Measurements from ENCODE around the gene UMODL1. TPM values are rescaled to one million over a fixed set of nuclear protein-coding genes. Genes with fewer than 3 reads are reported as not detected.

The UMODL1 gene
- total RNA-seq, 1 experiment from 2014 or later = not detected

- CTCF ChIA-PET = no interaction called here
- BruUV-seq (replicated peaks) = no TSS peak
These were observed 75.2 kb downstream of the UMODL1 start for GRCh38 chr21:42146273-42146805.

GRCh38 chr21:42146821-42147220, 75.7 kb downstream of the UMODL1 start:
- Histone ChIP-seq H3K27me3 (ENCODE audit: insufficient read depth, low read depth) (no peaks in the 10 kb centered on the region), H3K4me2 (no peak overlapping the region), H3F3A (ENCODE audit: insufficient read depth, low read depth) (no peaks in the 10 kb centered on the region), H3K4me1 (replicated peaks; ENCODE audit: insufficient read depth) (no peaks in the 10 kb centered on the region), H3K9me3 (ENCODE audit: insufficient read depth, low read depth) (no peaks in the 10 kb centered on the region), H3K27ac (no peak overlapping the region), H3K9me2 (ENCODE audit: insufficient read depth) (no peaks in the 10 kb centered on the region), H2AFZ (no peak overlapping the region), H3K36me3 (ENCODE audit: low read depth) (no peaks in the 10 kb centered on the region), H3K4me3 (no peak overlapping the region), H4K20me1 (ENCODE audit: insufficient read depth) (no peaks in the 10 kb centered on the region), H3K79me2 (ENCODE audit: low read depth) (no peaks in the 10 kb centered on the region)
- DNase-seq = no peak
- no TSS peak for BruUV-seq (replicated peaks)
- ChIA-PET POLR2A (ENCODE audit: unreplicated experiment) (no interaction called here), CTCF (interaction anchor here (0.6 kb wide), 1 partner anchor 322 kb away, joined by 3 read pairs; no protein-coding TSS in a partner anchor)
- intact Hi-C loops (cut with micrococcal nuclease; ENCODE audit: unreplicated experiment) = no loop called here
- no peak for TF ChIP-seq EZH2 (IDR thresholded peaks at IDR 0.05; ENCODE audit: low read depth)
- no peak for TF ChIP-seq CTCF (conservative IDR thresholded peaks at IDR 0.05)

More at GRCh38 chr21:42146273-42146805, 75.2 kb downstream of the UMODL1 start:
- Histone ChIP-seq H4K20me1 (ENCODE audit: insufficient read depth) (no peaks in the 10 kb centered on the region), H3K27ac (no peak overlapping the region), H3K27me3 (ENCODE audit: insufficient read depth, low read depth) (no peaks in the 10 kb centered on the region), H3F3A (ENCODE audit: insufficient read depth, low read depth) (no peaks in the 10 kb centered on the region), H3K4me3 (no peak overlapping the region), H3K79me2 (ENCODE audit: low read depth) (no peaks in the 10 kb centered on the region), H3K4me2 (no peak overlapping the region), H3K9me2 (ENCODE audit: insufficient read depth) (no peaks in the 10 kb centered on the region), H3K4me1 (replicated peaks; ENCODE audit: insufficient read depth) (no peaks in the 10 kb centered on the region), H2AFZ (no peak overlapping the region), H3K36me3 (ENCODE audit: low read depth) (no peaks in the 10 kb centered on the region), H3K9me3 (ENCODE audit: insufficient read depth, low read depth) (no peaks in the 10 kb centered on the region)
- POLR2A ChIA-PET (ENCODE audit: unreplicated experiment) = no interaction called here
- TF ChIP-seq CTCF (conservative IDR thresholded peaks at IDR 0.05) (no peak), EZH2 (IDR thresholded peaks at IDR 0.05; ENCODE audit: low read depth) (no peak)
- DNase-seq = no peak
- intact Hi-C loops (cut with micrococcal nuclease; ENCODE audit: unreplicated experiment) = no loop called here

- Histone ChIP-seq H3K4me1 (replicated peaks; ENCODE audit: insufficient read depth) (no peaks in the 10 kb centered on the region), H3K27me3 (ENCODE audit: insufficient read depth, low read depth) (no peaks in the 10 kb centered on the region), H3F3A (ENCODE audit: insufficient read depth, low read depth) (no peaks in the 10 kb centered on the region), H3K27ac (no peak overlapping the region), H3K4me2 (no peak overlapping the region), H3K4me3 (no peak overlapping the region), H3K79me2 (ENCODE audit: low read depth) (no peaks in the 10 kb centered on the region), H2AFZ (no peak overlapping the region), H3K36me3 (ENCODE audit: low read depth) (no peaks in the 10 kb centered on the region), H3K9me2 (ENCODE audit: insufficient read depth) (no peaks in the 10 kb centered on the region), H3K9me3 (ENCODE audit: insufficient read depth, low read depth) (no peaks in the 10 kb centered on the region), H4K20me1 (ENCODE audit: insufficient read depth) (no peaks in the 10 kb centered on the region)
- DNase-seq = no peak
- no TSS peak for BruUV-seq (replicated peaks)
- no peak for TF ChIP-seq CTCF (conservative IDR thresholded peaks at IDR 0.05)
- TF ChIP-seq EZH2 (IDR thresholded peaks at IDR 0.05; ENCODE audit: low read depth) = no peak
- intact Hi-C loops (cut with micrococcal nuclease; ENCODE audit: unreplicated experiment) = no loop called here
- CTCF ChIA-PET = interaction anchor here (0.6 to 0.8 kb wide), 2 partner anchors 73 to 321 kb away, joined by 3 to 4 read pairs; no protein-coding TSS in a partner anchor
- POLR2A ChIA-PET (ENCODE audit: unreplicated experiment) = no interaction called here
These were observed 76.4 kb downstream of the UMODL1 start for GRCh38 chr21:42147386-42148020.
